Gastroesophageal sphincter (tissue), 3 donors: Measurements from ENCODE around the gene UIMC1.

Experiments used
- EP300 ChIP-seq: sonication (generic); formaldehyde crosslinking; IDR thresholded peaks from one replicate; pipeline ENCODE4 v1.6.1; 2017; ENCODE audit warnings: antibody characterized with exemption, mild to moderate bottlenecking
- POLR2A ChIP-seq, 2 donors: fragments of 450-650 bp; IDR thresholded peaks; one replicate each; pipeline ENCODE4 v1.6.1; 2017; ENCODE audit warnings: antibody characterized with exemption in 2 of 2, mild to moderate bottlenecking in 2 of 2, moderate library complexity in 1 of 2
- POLR2AphosphoS5 ChIP-seq: sonication (generic); formaldehyde crosslinking; IDR thresholded peaks from one replicate; pipeline ENCODE4 v1.6.1; 2017; ENCODE audit warnings: antibody characterized with exemption
- TF ChIP-seq, protein P1 (sequence below), 4 experiments: fragments of 200-600 bp in 2 of 4; fragments of 450-650 bp in 2 of 4; sonication (generic) in 1 of 4; IDR thresholded peaks; one replicate each; pipeline ENCODE4 v1.5.1; 2017 to 2019; ENCODE audit warnings: antibody characterized with exemption in 4 of 4, mild to moderate bottlenecking in 2 of 4, moderate library complexity in 2 of 4

DNA sequence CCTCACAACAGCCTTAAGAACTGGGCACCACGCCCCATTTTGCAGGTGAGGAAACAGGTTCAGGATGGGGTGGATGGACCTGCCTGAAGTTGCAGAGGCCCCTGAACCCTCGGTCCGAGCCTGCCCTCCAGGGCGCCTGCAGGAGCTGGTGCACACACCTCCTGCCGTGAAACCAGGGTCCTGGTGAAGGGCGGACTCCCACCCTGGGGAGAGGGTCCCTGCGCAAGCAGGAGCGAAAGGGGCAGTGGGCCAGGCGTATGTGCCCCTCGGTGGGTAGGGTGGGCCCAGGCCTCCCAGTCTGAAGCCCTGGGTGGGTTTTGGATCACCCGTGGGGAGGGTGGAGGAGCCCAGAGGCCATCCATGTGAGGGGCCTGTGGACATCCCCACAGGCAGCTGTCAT, 145.3 kb downstream of the UIMC1 start:
- TF ChIP-seq, protein P1, sequence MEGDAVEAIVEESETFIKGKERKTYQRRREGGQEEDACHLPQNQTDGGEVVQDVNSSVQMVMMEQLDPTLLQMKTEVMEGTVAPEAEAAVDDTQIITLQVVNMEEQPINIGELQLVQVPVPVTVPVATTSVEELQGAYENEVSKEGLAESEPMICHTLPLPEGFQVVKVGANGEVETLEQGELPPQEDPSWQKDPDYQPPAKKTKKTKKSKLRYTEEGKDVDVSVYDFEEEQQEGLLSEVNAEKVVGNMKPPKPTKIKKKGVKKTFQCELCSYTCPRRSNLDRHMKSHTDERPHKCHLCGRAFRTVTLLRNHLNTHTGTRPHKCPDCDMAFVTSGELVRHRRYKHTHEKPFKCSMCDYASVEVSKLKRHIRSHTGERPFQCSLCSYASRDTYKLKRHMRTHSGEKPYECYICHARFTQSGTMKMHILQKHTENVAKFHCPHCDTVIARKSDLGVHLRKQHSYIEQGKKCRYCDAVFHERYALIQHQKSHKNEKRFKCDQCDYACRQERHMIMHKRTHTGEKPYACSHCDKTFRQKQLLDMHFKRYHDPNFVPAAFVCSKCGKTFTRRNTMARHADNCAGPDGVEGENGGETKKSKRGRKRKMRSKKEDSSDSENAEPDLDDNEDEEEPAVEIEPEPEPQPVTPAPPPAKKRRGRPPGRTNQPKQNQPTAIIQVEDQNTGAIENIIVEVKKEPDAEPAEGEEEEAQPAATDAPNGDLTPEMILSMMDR (IDR thresholded peaks at IDR 0.05) = no peak
- no peak for TF ChIP-seq POLR2A (IDR thresholded peaks at IDR 0.05)
- no peak for TF ChIP-seq EP300
- TF ChIP-seq POLR2AphosphoS5 = no peak
